WTC11 (cell line): ENCODE results near the gene SMAD2.

ENCODE experiments used
- ATF3 ChIP-seq: sonication (generic); formaldehyde crosslinking; conservative IDR thresholded peaks from 2 replicates; pipeline ENCODE4 v1.8.1; 2022; ENCODE audit warnings: mild to moderate bottlenecking, missing genetic modification reagents
- CREB1 ChIP-seq: sonication (generic); formaldehyde crosslinking; IDR thresholded peaks from 2 replicates; pipeline ENCODE4 v1.8.0; 2023; ENCODE audit warnings: mild to moderate bottlenecking, missing genetic modification reagents
- CTCF ChIP-seq: fragments of 200-600 bp; IDR thresholded peaks from 2 replicates; pipeline ENCODE4 v1.8.0; 2022; ENCODE audit warnings: antibody characterized with exemption
- FOXP1 ChIP-seq: sonication (generic); formaldehyde crosslinking; IDR thresholded peaks from 2 replicates; pipeline ENCODE4 v1.8.0; 2022; ENCODE audit warnings: missing genetic modification reagents, mild to moderate bottlenecking, moderate library complexity, borderline replicate concordance
- GABPB1 ChIP-seq: sonication (generic); formaldehyde crosslinking; IDR thresholded peaks from 2 replicates; pipeline ENCODE4 v1.8.1; 2023; ENCODE audit warnings: mild to moderate bottlenecking, missing genetic modification reagents
- NFE2L1 ChIP-seq: sonication (generic); formaldehyde crosslinking; IDR thresholded peaks from 2 replicates; pipeline ENCODE4 v1.8.1; 2023; ENCODE audit warnings: missing genetic modification reagents
- STAT6 ChIP-seq: sonication (generic); formaldehyde crosslinking; conservative IDR thresholded peaks from 2 replicates; pipeline ENCODE4 v1.8.1; 2023; ENCODE audit warnings: mild to moderate bottlenecking, low read depth, missing genetic modification reagents, moderate library complexity
- TP53 ChIP-seq: sonication (generic); formaldehyde crosslinking; IDR thresholded peaks from 2 replicates; pipeline ENCODE4 v1.8.1; 2023; ENCODE audit warnings: mild to moderate bottlenecking, missing genetic modification reagents
- USF1 ChIP-seq: sonication (generic); formaldehyde crosslinking; IDR thresholded peaks from 2 replicates; pipeline ENCODE4 v1.8.0; 2022; ENCODE audit warnings: mild to moderate bottlenecking, missing genetic modification reagents
- USF2 ChIP-seq: sonication (generic); formaldehyde crosslinking; IDR thresholded peaks from 2 replicates; pipeline ENCODE4 v1.8.1; 2023; ENCODE audit warnings: mild to moderate bottlenecking, missing genetic modification reagents, moderate library complexity
- ZNF416 ChIP-seq: fragments of 250-450 bp; sonication (Bioruptor Pico); IDR thresholded peaks from 2 replicates; pipeline ENCODE4 v1.9.0; 2021; ENCODE audit warnings: mild to moderate bottlenecking, inconsistent platforms

- TF ChIP-seq NFE2L1 (CRISPR knock-in tag) (no peak), USF1 (no peak), CTCF (no peak), FOXP1 (no peak), TP53 (no peak), ZNF416 (no peak), GABPB1 (no peak), USF2 (CRISPR knock-in tag) (no peak), STAT6 (CRISPR knock-in tag) (no peak), ATF3 (CRISPR knock-in tag) (no peak), CREB1 (CRISPR knock-in tag) (no peak)
Observed at GRCh38 chr18:47795434-47795814, 135.0 kb downstream of the SMAD2 start.
